Sigmoid colon (tissue), 7 donors: Measurements from ENCODE around the gene AXIN1. TPM values are rescaled to one million over a fixed set of nuclear protein-coding genes. Genes with fewer than 3 reads are reported as not detected.

Source experiments
- DNase-seq: peaks from one replicate; pipeline ENCODE4 v3.0.0-alpha.2; 2019
- H3K27ac ChIP-seq, 4 donors: fragments of 200-600 bp; sonication (generic); one replicate each; pipeline ENCODE4 v1.5.1; 2016 to 2019; ENCODE audit warnings: mild to moderate bottlenecking in 1 of 4
- H3K27me3 ChIP-seq, 3 donors: fragments of 200-600 bp; sonication (generic); one replicate each; pipeline ENCODE4 v1.5.1; 2019; ENCODE audit warnings: mild to moderate bottlenecking in 1 of 3
- H3K36me3 ChIP-seq, 4 donors: fragments of 200-600 bp; sonication (generic); one replicate each; pipeline ENCODE4 v1.5.1; 2016 to 2019
- H3K4me1 ChIP-seq, 4 donors: fragments of 200-600 bp; sonication (generic); one replicate each; pipeline ENCODE4 v1.5.1; 2017 to 2019
- H3K4me3 ChIP-seq, 4 donors: fragments of 200-600 bp; sonication (generic); one replicate each; pipeline ENCODE4 v1.5.1; 2017 to 2019; ENCODE audit warnings: mild to moderate bottlenecking in 2 of 4, moderate library complexity in 1 of 4
- H3K9me3 ChIP-seq, 4 donors: fragments of 200-600 bp in 3 of 4; sonication (generic) in 3 of 4; one replicate each; pipeline versions ENCODE4 v1.5.1 to v1.6.1; 2013 to 2019
- EP300 ChIP-seq, 4 donors: sonication (generic); formaldehyde crosslinking; IDR thresholded peaks; one replicate each; pipeline ENCODE4 v1.6.1; 2017; ENCODE audit warnings: antibody characterized with exemption in 4 of 4
- POLR2A ChIP-seq, 2 donors: fragments of 450-650 bp; IDR thresholded peaks; one replicate each; pipeline ENCODE4 v1.6.1; 2016; ENCODE audit warnings: antibody characterized with exemption in 2 of 2, mild to moderate bottlenecking in 2 of 2, moderate library complexity in 2 of 2
- POLR2AphosphoS5 ChIP-seq, 4 donors: sonication (generic); formaldehyde crosslinking; IDR thresholded peaks; one replicate each; pipeline ENCODE4 v1.6.1; 2017; ENCODE audit warnings: antibody characterized with exemption in 4 of 4
- WGBS, 2 donors: extraction: QIAGEN DNeasy Blood & Tissue Kit; methylation state at CpG; one replicate each; pipeline ENCODE4 v1.1.7; 2013; 5-methylcytosine and 5-hydroxymethylcytosine counted together
- intact Hi-C: fragments of 100-400 bp; cut with DNase I; formaldehyde crosslinking; loops from one replicate; pipeline ENCODE4 v1.15.1; 2023
- polyA plus RNA-seq, 3 donors: library from polyadenylated mRNA; stranded (reverse); fragments of 200-250 nt; gene quantifications; one replicate each; pipeline ENCODE4 v1.2.3, GENCODE V29; 2013
- total RNA-seq, 4 donors: library from RNA; depleted of rRNA; stranded (reverse); fragments of >200 nt; gene quantifications; one replicate each; pipeline ENCODE4 v1.1.0, GENCODE V29; 2016
- TF ChIP-seq, protein P1 (sequence below), 4 experiments: fragments of 450-650 bp in 3 of 4; fragments of 200-600 bp in 1 of 4; IDR thresholded peaks; one replicate each; pipeline ENCODE4 v1.5.1; 2016 to 2019; ENCODE audit warnings: antibody characterized with exemption in 4 of 4, mild to moderate bottlenecking in 3 of 4, moderate library complexity in 2 of 4
- donor health status: healthy with polysubstance abuse.
- donor health status: Bipolar disorder and iron deficiency.
- donor health status: healthy.

Gene AXIN1
- total and polyA plus RNA-seq, 7 donors: 17.9 to 33.4 (median 28.2) TPM

GRCh38 chr16:266258-267164 lies 86.0 kb downstream of the AXIN1 start:
- Histone ChIP-seq H3K27me3 (no peaks in the 10 kb centered on the region), H3K9me3 (no peaks in the 10 kb centered on the region), H3K27ac (no peak overlapping the region), H3K4me1 (no peaks in the 10 kb centered on the region), H3K36me3 (peaks cover 24 to 37% (median 32%) of the 10 kb centered on the region in 4 donors), H3K4me3 (no peak overlapping the region)
- DNase-seq: no peak
- TF ChIP-seq POLR2AphosphoS5 (IDR thresholded peaks at IDR 0.05): peak in 1 of 4 donors; percentile 0
- no peak for TF ChIP-seq EP300 (IDR thresholded peaks at IDR 0.05)
- WGBS, 2 donors: 71 to 81% methylated on average over 25 of the region's 25 CpGs
- intact Hi-C loops: no loop called here

DNA sequence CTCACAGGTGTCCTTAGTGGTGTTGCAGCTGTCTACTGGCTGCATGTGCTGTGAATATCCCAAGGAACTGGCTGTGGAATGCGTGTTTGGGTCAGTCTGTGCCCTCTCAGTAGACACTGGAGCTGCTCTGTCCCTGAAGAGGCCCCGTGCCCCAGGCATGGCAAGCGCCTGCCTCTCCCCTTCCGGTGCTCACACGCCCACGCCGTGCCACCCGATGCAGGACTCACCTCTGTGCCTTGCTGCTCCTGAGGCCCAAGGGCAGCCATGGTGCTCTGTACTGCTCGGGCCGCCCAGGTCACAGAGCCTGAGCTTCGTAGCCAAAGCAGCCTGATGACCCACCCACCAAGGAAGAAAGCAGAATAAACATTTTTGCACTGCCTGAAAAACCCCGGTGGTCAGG lies 86.8 kb downstream of the AXIN1 start:
- intact Hi-C loops: no loop called here
- Histone ChIP-seq H3K4me3 (no peak overlapping the region), H3K36me3 (peaks cover 30 to 45% (median 35%) of the 10 kb centered on the region in 4 donors), H3K9me3 (no peaks in the 10 kb centered on the region), H3K27me3 (no peaks in the 10 kb centered on the region), H3K27ac (no peak overlapping the region), H3K4me1 (no peaks in the 10 kb centered on the region)
- no peak for DNase-seq
- WGBS, 2 donors: 41 to 74% methylated on average over 12 of the region's 12 CpGs
- no peak for TF ChIP-seq POLR2A (IDR thresholded peaks at IDR 0.05)
- TF ChIP-seq EP300 (IDR thresholded peaks at IDR 0.05): no peak
- no peak for TF ChIP-seq POLR2AphosphoS5 (IDR thresholded peaks at IDR 0.05)
- TF ChIP-seq, protein P1, sequence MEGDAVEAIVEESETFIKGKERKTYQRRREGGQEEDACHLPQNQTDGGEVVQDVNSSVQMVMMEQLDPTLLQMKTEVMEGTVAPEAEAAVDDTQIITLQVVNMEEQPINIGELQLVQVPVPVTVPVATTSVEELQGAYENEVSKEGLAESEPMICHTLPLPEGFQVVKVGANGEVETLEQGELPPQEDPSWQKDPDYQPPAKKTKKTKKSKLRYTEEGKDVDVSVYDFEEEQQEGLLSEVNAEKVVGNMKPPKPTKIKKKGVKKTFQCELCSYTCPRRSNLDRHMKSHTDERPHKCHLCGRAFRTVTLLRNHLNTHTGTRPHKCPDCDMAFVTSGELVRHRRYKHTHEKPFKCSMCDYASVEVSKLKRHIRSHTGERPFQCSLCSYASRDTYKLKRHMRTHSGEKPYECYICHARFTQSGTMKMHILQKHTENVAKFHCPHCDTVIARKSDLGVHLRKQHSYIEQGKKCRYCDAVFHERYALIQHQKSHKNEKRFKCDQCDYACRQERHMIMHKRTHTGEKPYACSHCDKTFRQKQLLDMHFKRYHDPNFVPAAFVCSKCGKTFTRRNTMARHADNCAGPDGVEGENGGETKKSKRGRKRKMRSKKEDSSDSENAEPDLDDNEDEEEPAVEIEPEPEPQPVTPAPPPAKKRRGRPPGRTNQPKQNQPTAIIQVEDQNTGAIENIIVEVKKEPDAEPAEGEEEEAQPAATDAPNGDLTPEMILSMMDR (IDR thresholded peaks at IDR 0.05): no peak

- DNase-seq: no peak
- intact Hi-C loops: no loop called here
- Histone ChIP-seq H3K36me3 (peaks cover 36 to 52% (median 39%) of the 10 kb centered on the region in 4 donors), H3K9me3 (no peaks in the 10 kb centered on the region), H3K4me1 (no peaks in the 10 kb centered on the region), H3K27me3 (no peaks in the 10 kb centered on the region), H3K4me3 (no peak overlapping the region), H3K27ac (no peak overlapping the region)
- 90 to 94% methylated on average over 14 of the region's 14 CpGs for WGBS, 2 donors
- TF ChIP-seq EP300 (IDR thresholded peaks at IDR 0.05) (no peak), POLR2AphosphoS5 (IDR thresholded peaks at IDR 0.05) (no peak), POLR2A (IDR thresholded peaks at IDR 0.05) (no peak)
- TF ChIP-seq, protein P1 (IDR thresholded peaks at IDR 0.05): no peak
These were observed 87.5 kb downstream of the AXIN1 start for GRCh38 chr16:265002-265529.

DNA sequence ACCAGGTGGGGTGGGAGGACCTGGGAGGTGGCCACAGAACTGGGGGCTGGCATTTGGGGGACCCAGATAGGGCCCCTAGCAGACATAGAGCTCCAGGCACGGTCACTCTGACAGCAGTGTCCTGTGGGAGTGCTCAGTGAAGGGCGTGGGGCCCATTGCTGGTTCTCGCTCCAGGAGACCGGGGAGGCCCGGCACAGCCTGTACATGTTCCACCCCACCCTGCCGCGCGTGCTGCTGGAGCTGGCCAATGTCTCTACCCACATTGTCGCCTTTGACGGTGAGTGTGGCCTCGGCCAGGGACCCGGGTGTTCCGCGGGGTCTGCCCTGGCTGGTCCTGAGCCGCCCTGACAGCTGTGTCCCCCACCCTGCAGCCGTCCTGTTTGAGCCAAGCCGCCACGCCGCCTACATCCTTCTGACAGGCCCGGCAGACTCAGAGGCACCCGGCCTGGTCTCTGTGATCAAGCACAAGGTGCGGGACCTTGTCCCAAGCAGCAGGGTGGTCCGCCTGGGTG lies 88.0 kb downstream of the AXIN1 start:
- DNase-seq: no peak
- Histone ChIP-seq H3K36me3 (peaks cover 40 to 57% (median 45%) of the 10 kb centered on the region in 4 donors), H3K27ac (no peak overlapping the region), H3K9me3 (no peaks in the 10 kb centered on the region), H3K4me3 (no peak overlapping the region), H3K4me1 (no peaks in the 10 kb centered on the region), H3K27me3 (no peaks in the 10 kb centered on the region)
- intact Hi-C loops: no loop called here
- 92 to 93% methylated on average over 23 of the region's 23 CpGs for WGBS, 2 donors
- no peak for TF ChIP-seq POLR2A (IDR thresholded peaks at IDR 0.05)
- TF ChIP-seq POLR2AphosphoS5 (IDR thresholded peaks at IDR 0.05): no peak
- TF ChIP-seq, protein P1 (IDR thresholded peaks at IDR 0.05): no peak
- no peak for TF ChIP-seq EP300 (IDR thresholded peaks at IDR 0.05)

- intact Hi-C loops: no loop called here
- TF ChIP-seq POLR2A (IDR thresholded peaks at IDR 0.05) (no peak), EP300 (IDR thresholded peaks at IDR 0.05) (no peak), POLR2AphosphoS5 (IDR thresholded peaks at IDR 0.05) (no peak)
- TF ChIP-seq, protein P1 (IDR thresholded peaks at IDR 0.05): no peak
- H3K4me1 ChIP-seq: no peaks in the 10 kb centered on the region
- no peaks in the 10 kb centered on the region for H3K9me3 ChIP-seq
- DNase-seq: no peak
- H3K4me3 ChIP-seq: no peak overlapping the region
- 92 to 94% methylated on average over 17 of the region's 17 CpGs for WGBS, 2 donors
- no peak overlapping the region for H3K27ac ChIP-seq
- peaks cover 40 to 63% (median 47%) of the 10 kb centered on the region in 4 donors for H3K36me3 ChIP-seq
- H3K27me3 ChIP-seq: no peaks in the 10 kb centered on the region
These were observed 88.6 kb downstream of the AXIN1 start for GRCh38 chr16:263944-264343.
